Measurements from ENCODE around the gene BRD1. TPM values are rescaled to one million over a fixed set of nuclear protein-coding genes. Genes with fewer than 3 reads are reported as not detected.

Gene BRD1
- total RNA-seq, 1 donor = 29.8 TPM

DNA sequence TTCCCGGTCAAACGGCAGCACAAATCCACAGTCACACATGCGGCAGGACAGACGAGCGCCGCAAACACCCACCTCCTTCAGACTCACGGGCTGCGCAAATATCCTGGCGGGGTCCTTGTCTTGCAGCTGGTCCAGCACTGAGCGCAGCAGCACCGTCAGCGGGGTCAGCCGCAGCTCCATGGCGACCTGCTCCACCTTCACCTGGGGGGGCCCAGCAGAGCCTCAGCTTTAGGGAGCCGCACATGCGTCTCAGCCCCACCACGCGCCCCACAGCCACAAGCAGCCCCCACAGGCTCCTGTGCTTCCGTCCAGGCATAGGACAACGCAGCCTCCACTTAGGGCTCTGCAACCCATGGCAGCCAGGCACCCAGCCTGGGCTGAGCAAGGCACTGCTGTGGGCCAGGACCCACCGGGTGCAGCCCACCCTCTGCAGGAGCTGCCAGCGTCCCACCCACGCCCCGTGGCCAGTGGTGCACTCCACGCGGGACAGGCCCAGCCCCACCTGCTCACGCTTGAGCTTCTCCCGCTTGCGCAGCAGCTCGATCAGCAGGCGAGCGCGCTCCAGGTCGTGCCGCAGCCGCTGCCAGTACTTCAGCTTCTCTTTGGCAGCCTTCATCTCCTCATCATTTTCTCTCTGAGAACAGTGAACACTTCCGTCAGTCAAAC is 29.1 kb downstream of the BRD1 start:
- H3K4me3 ChIP-seq (ENCODE audit: low read depth, low read length) = no peak overlapping the region
- no peak for DNase-seq (ENCODE audit: low read depth)
- TF ChIP-seq, protein P1, sequence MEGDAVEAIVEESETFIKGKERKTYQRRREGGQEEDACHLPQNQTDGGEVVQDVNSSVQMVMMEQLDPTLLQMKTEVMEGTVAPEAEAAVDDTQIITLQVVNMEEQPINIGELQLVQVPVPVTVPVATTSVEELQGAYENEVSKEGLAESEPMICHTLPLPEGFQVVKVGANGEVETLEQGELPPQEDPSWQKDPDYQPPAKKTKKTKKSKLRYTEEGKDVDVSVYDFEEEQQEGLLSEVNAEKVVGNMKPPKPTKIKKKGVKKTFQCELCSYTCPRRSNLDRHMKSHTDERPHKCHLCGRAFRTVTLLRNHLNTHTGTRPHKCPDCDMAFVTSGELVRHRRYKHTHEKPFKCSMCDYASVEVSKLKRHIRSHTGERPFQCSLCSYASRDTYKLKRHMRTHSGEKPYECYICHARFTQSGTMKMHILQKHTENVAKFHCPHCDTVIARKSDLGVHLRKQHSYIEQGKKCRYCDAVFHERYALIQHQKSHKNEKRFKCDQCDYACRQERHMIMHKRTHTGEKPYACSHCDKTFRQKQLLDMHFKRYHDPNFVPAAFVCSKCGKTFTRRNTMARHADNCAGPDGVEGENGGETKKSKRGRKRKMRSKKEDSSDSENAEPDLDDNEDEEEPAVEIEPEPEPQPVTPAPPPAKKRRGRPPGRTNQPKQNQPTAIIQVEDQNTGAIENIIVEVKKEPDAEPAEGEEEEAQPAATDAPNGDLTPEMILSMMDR (IDR thresholded peaks at IDR 0.05; ENCODE audit: insufficient read depth, low read depth, low read length) = no peak

- no peak for DNase-seq (ENCODE audit: low read depth)
- TF ChIP-seq, protein P1 (IDR thresholded peaks at IDR 0.05; ENCODE audit: insufficient read depth, low read depth, low read length) = no peak
- H3K4me3 ChIP-seq (ENCODE audit: low read depth, low read length) = no peak overlapping the region
These were observed 30.0 kb downstream of the BRD1 start for GRCh38 chr22:49797706-49798105.

- TF ChIP-seq, protein P1 (IDR thresholded peaks at IDR 0.05; ENCODE audit: insufficient read depth, low read depth, low read length) = no peak
- no peak for DNase-seq (ENCODE audit: low read depth)
- no peak overlapping the region for H3K4me3 ChIP-seq (ENCODE audit: low read depth, low read length)
These were observed 30.9 kb downstream of the BRD1 start for GRCh38 chr22:49796596-49797270.

DNA sequence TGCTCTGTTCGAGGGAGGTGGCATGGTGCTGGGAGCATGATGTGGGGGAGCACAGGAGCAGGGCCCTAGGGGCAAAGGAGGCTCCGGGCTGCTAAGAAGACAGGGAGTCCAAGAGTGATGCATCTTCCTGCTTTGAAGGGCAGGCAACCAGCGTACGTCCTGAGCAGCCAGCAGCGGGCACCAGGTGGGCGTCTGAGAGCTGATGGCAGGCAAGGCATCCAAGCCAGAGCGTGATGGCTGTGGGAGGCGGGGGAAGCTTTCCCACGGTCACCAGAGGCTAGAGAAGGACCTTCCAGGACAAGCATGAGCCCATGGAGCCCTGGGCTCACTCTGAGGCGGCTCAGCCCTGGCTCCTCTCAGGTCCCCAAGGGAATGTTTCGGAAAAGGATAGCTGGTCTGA is 32.2 kb downstream of the BRD1 start:
- TF ChIP-seq, protein P1 (IDR thresholded peaks at IDR 0.05; ENCODE audit: insufficient read depth, low read depth, low read length) = no peak

GRCh38 chr22:49793871-49794270 is 33.8 kb downstream of the BRD1 start:
- no peak overlapping the region for H3K4me3 ChIP-seq (ENCODE audit: low read depth, low read length)
- no peak for DNase-seq (ENCODE audit: low read depth)
- TF ChIP-seq, protein P1 (IDR thresholded peaks at IDR 0.05; ENCODE audit: insufficient read depth, low read depth, low read length) = no peak

More for the DNA sequence above, 32.2 kb downstream of the BRD1 start:
- no peak for DNase-seq (ENCODE audit: low read depth)
- no peak overlapping the region for H3K4me3 ChIP-seq (ENCODE audit: low read depth, low read length)

DNA sequence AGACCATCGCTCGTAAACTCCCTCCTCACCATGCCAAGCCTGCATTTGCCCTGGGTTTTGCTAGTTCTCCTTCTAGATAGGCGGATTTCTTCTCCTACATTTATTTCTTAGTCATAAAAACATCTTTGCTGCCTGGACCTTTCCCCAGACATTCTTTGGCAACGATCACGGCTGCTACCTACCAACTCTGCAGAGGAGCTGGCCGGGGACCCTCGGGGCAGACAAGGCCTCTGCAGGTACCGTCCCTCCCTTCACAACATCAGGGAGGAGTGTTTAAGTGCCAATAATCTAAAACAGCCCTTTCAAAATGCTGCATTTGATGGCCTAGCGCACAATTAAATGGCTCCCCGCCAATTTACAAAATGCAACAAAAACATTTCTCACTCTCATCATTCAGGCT is 34.4 kb downstream of the BRD1 start:
- no peak for DNase-seq (ENCODE audit: low read depth)
- TF ChIP-seq, protein P1 (IDR thresholded peaks at IDR 0.05; ENCODE audit: insufficient read depth, low read depth, low read length) = no peak
- H3K4me3 ChIP-seq (ENCODE audit: low read depth, low read length) = no peak overlapping the region
